ENCODE measurements around the gene FLT3LG.
A peak's percentile ranks its signal among the peaks of the same experiment; 100 is the strongest.

DNA sequence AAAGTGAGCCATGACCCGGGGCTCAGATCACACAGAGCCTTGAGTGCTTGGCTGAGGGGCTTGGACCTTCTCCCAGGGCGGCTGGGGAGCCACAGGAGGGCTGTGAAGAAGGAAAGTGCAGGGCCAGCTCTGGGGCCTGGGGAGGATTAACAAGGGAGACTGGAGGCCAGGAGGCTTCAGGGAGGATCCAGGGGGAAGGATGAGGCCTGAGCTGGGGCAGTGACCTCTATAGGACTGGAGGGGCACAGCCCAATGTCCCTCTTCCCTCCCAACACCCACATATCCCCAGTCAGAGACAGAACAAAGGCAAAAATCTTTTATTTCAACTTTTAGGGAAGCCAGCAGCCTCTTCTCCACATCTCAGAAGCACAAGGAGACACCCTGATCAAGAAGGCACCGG is 28.0 kb upstream of the FLT3LG start:
- TF ChIP-seq BMI1 (IDR thresholded peaks at IDR 0.05; ENCODE audit: low read length), result no peak
- TF ChIP-seq EP300 (IDR thresholded peaks at IDR 0.05; ENCODE audit: low read length), result no peak
- no peak for TF ChIP-seq ELF4 (CRISPR knock-in tag; IDR thresholded peaks at IDR 0.05)
- no peak for TF ChIP-seq KLF6 (CRISPR knock-in tag; IDR thresholded peaks at IDR 0.05; ENCODE audit: borderline replicate concordance)
- TF ChIP-seq SAFB2 (IDR thresholded peaks at IDR 0.05; ENCODE audit: borderline replicate concordance, low read depth, low read length, severe bottlenecking), result no peak
- TF ChIP-seq FOXP1 (CRISPR knock-in tag; IDR thresholded peaks at IDR 0.05), result no peak
- no peak for TF ChIP-seq LEF1 (IDR thresholded peaks at IDR 0.05)
- TF ChIP-seq EP400 (IDR thresholded peaks at IDR 0.05), result no peak
- TF ChIP-seq, protein P1, sequence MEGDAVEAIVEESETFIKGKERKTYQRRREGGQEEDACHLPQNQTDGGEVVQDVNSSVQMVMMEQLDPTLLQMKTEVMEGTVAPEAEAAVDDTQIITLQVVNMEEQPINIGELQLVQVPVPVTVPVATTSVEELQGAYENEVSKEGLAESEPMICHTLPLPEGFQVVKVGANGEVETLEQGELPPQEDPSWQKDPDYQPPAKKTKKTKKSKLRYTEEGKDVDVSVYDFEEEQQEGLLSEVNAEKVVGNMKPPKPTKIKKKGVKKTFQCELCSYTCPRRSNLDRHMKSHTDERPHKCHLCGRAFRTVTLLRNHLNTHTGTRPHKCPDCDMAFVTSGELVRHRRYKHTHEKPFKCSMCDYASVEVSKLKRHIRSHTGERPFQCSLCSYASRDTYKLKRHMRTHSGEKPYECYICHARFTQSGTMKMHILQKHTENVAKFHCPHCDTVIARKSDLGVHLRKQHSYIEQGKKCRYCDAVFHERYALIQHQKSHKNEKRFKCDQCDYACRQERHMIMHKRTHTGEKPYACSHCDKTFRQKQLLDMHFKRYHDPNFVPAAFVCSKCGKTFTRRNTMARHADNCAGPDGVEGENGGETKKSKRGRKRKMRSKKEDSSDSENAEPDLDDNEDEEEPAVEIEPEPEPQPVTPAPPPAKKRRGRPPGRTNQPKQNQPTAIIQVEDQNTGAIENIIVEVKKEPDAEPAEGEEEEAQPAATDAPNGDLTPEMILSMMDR (IDR thresholded peaks at IDR 0.05 in 2 of 3, conservative IDR thresholded peaks at IDR 0.05 in 1 of 3; ENCODE audit: insufficient read depth in 2 of 3, low read depth in 1 of 3, low read length in 3 of 3), result 0 out of 6 replicates have a peak, but pooled peaks of 1 of the 3 experiments have one; percentile 17
- TF ChIP-seq, protein P2, sequence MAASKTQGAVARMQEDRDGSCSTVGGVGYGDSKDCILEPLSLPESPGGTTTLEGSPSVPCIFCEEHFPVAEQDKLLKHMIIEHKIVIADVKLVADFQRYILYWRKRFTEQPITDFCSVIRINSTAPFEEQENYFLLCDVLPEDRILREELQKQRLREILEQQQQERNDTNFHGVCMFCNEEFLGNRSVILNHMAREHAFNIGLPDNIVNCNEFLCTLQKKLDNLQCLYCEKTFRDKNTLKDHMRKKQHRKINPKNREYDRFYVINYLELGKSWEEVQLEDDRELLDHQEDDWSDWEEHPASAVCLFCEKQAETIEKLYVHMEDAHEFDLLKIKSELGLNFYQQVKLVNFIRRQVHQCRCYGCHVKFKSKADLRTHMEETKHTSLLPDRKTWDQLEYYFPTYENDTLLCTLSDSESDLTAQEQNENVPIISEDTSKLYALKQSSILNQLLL (CRISPR knock-in tag; IDR thresholded peaks at IDR 0.05; ENCODE audit: borderline replicate concordance), result no peak
- no peak for TF ChIP-seq STAT5A (IDR thresholded peaks at IDR 0.05; ENCODE audit: borderline replicate concordance, low read length)
